Testis (tissue), 2 donors: ENCODE results near the gene PPARD.
"Not testable (repeated sequence)": the region's sequence is repeated elsewhere in the genome, so short reads cannot be mapped to it uniquely, and the experiment has no call there.

ENCODE experiments used
- CTCF ChIP-seq, 3 experiments: fragments of 450-650 bp in 2 of 3; fragments of 200-600 bp in 1 of 3; sonication (generic) in 1 of 3; IDR thresholded peaks; one replicate each; pipeline ENCODE4 v1.5.1; 2016 to 2019; ENCODE audit warnings: antibody characterized with exemption in 3 of 3, mild to moderate bottlenecking in 2 of 3, moderate library complexity in 1 of 3
- POLR2A ChIP-seq: fragments of 450-650 bp; IDR thresholded peaks from one replicate; pipeline ENCODE4 v1.6.1; 2017; ENCODE audit warnings: antibody characterized with exemption, mild to moderate bottlenecking, moderate library complexity

DNA sequence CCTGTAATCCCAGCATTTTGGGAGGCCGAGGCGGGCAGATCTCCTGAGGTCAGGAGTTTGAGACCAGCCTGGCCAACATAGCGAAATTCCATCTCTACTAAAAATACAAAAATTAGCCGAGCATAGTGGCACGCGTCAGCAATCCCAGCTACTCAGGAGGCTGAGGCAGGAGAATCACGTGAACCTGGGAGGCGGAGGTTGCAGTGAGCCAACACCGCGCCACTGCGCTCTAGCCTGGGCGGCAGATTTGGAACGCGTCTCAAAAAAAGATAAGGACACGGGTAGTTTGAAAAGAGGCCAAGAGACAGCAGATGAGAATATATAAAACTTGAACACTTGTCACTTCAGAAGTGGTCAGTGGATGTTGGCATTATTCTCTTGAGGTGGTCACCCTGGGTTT, 35.2 kb upstream of the PPARD start:
- TF ChIP-seq POLR2A; CTCF (IDR thresholded peaks at IDR 0.05): not testable (repeated sequence)
